SK-N-MC (cell line): ENCODE measurements around the gene PNCK.

ENCODE experiments used
- EZH2 ChIP-seq: fragments of 200-600 bp; sonication (generic); IDR thresholded peaks from one replicate; pipeline ENCODE4 v1.6.1; 2017; ENCODE audit warnings: antibody characterized with exemption
- POLR2AphosphoS5 ChIP-seq: IDR thresholded peaks from 2 replicates; pipeline ENCODE4 v1.6.1; 2012; ENCODE audit warnings: mild to moderate bottlenecking, low read depth, low read length, borderline replicate concordance

DNA sequence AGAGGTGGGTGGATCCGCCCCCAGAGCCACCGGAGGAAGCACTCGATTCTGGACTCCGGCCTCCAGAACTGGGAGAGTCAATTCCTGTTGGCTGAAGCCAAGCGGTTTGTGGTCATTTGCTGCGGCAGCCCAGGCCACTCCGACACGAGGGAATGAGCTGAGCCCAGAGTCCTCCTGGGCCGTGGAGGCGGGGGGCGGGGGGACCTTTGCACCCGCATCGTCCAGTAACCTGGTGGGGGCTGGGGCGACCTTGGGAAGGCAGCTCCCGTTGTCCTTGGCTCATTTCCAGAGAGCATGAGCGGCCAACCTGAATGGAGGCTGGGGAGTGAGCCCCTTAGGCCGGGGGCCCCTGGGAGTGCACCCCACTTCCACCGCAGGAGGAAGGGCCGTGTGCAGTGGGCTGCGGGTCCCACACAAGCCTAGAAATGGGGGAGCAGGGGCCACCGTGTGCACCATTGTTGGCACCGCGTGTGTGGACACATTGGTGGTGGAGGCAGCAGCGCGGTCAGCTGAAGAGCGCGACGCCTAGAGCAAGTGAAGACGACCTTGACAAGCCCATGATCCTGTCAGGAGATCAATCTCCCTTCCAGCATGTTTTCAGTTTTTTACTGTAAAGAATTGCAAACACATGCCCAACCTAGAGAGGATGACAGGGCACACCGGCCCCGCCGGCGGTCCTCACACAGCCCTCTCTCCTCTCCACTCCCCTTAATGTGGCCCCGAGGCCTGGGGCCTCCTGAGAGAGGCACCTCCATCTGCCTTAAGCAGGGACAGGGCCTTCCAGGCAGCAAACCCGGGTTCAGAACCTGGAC is 46.5 kb downstream of the PNCK start:
- no peak for TF ChIP-seq EZH2
- no peak for TF ChIP-seq POLR2AphosphoS5
